Activated CD8-positive, alpha-beta memory T cell treated with anti-CD3 and anti-CD28 coated beads, Interleukin-2, amount 50 U/mL, for 1 hour (primary cell): ENCODE measurements around the gene SYF2.
"Not testable (repeated sequence)": the region's sequence is repeated elsewhere in the genome, so short reads cannot be mapped to it uniquely, and the experiment has no call there.

Source experiments
- DNase-seq: peaks from one replicate; pipeline ENCODE4 v3.0.0-alpha.2; 2020; ENCODE audit errors: extremely low read depth

The SYF2 gene

GRCh38 chr1:25232027-25232865, at the start of gene SYF2:
Gene SYF2, minus strand, starts transcription at chr1:25232502. Its CDS starts 35 bp downstream, at chr1:25232467.
- DNase-seq: peak; percentile 69

DNA sequence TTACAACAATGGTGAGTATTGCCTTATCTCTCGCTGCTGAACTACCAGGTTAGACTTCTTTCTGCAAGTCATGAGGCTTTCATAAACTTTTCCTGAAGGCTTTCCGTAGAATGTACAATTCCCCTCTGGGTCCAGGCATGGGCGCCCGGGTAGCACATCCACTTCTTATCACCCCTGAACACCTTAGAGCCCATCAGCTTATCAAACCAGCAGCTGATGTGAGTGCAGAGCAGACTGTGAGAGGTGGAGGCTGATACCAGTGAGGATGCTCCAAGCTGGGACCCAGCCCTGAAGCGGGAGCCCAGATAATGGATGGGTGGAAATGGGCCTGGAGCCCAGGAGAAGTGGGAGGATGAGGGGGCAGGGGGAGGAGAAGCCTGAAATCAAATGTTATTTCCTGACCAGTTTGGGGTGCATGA, 47.4 kb upstream of the SYF2 start:
- DNase-seq: not testable (repeated sequence)

- not testable (repeated sequence) for DNase-seq
Observed at GRCh38 chr1:25278790-25279189, 46.5 kb upstream of the SYF2 start.

- not testable (repeated sequence) for DNase-seq
Observed at GRCh38 chr1:25278358-25278757, 46.1 kb upstream of the SYF2 start.

DNA sequence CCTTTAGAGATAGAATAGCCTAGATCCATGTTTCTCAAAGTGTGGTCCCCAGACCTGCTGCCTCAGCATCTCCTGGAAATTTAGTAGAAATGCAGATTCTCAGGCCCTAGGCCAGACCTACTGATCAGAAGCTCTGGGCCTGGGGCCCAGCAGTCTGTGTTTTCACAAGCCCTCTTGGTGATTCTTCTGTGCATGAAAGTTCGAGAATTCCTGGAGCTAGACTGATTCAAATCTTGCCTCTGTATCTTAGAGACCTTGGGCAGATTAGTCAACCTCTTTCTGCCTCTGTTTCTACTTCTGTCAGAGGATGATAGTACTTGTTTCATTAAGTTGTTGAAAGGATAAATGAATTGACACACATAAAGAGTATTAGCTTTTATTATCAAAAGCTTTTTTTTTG, 45.0 kb upstream of the SYF2 start:
- not testable (repeated sequence) for DNase-seq

- not testable (repeated sequence) for DNase-seq
Observed at GRCh38 chr1:25275648-25276047, 43.3 kb upstream of the SYF2 start.

DNA sequence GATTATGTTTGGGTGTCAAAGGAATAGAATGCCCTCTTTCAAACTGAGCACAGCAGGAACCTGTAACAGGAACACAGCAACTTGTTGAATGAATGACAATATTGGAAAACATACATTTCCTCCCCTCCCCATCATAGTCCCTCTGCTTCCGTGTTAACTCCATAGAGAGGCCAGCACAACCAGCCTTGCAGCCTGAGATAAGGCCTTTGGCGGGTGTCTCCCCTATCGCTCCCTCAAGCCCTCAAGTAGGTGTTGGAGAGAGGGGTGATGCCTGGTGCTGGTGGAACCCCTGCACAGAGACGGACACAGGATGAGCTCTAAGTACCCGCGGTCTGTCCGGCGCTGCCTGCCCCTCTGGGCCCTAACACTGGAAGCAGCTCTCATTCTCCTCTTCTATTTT, 39.9 kb upstream of the SYF2 start, which contains the start of gene RHD:
RHD (plus strand) TSS at position 272 of the 400 bp plus-strand sequence; CDS start at position 311, 39 bp downstream.
- not testable (repeated sequence) for DNase-seq

GRCh38 chr1:25268143-25268760, 36.0 kb upstream of the SYF2 start:
- DNase-seq: not testable (repeated sequence)

DNA sequence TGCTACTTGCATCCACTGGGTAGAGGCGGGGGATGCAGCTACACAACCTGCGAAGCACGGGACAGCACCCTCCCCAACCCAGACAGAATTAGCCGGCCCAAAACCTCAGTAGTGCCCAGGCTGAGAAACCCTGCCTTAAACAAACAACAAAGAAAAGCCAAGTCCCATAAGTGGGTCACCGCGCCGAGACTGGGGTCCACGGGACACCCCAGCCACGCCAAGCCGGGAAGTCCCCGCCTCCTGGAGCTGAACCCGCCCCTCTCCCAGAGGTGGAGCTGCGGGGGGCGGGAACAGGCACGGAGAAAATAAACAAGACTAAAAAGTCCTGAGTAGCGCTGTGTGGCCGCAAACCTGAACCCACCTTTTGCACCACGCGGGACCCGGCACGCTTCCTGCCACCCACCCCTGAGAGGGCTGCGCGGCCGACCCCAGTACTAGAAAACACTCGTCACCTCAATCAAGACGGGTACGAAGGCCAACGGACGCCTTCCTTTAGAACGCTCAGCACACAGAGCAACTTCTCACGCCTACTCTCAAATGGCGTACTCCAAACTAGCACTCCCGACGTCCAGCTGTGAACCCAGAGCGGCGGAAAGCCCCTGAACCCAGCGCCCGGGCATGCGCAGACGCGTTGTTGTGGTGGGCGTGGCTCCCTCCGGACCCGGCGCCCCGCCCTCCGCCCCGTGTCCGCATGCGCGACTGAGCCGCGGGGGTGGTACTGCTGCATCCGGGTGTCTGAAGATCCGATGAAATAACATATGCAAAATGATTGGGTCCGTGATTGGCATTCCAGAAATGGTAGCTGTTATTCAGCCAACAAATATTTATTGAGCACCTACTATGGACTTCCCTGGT, 35.2 kb upstream of the SYF2 start:
- peak; percentile 64 for DNase-seq

GRCh38 chr1:25266554-25267287, 34.4 kb upstream of the SYF2 start:
- not testable (repeated sequence) for DNase-seq

- not testable (repeated sequence) for DNase-seq
Observed at GRCh38 chr1:25260336-25260735, 28.0 kb upstream of the SYF2 start.

DNA sequence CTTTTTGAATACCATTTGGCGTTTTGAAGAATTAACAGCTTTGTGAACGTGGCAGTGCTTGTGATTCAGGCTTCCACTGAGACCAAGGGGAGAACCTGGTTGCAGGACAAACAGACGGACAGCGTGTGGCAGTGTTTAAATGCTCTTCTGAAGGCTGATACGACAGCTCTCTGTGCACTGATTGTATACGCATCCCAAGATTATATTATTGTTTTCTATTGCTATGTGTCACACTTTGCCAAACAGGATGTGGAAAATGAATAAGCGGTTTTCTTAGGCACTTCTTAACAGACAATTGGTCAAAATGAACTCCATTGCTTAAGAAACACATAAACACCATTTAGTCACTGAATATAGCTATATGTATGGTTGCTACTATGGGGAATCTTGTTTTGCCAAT, 27.5 kb upstream of the SYF2 start:
- DNase-seq: not testable (repeated sequence)

DNA sequence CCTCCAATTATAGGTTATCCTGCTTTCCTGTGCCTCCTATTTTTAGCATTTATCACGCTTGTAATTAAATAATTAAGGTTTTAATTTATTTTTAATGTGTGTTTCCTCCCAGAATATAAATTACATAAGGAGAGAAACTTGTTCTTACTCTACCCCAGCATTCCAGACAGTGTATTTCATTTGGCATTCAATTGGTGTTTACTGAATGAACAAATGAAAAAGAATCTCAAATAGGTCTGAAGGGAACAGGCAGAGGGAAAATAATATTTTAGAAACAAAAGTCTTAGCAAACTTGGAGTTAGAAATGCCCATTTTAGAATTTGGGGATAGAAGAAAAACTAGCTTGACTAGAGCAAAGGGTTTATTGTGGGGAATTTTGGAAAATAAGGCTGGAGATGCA, 24.9 kb upstream of the SYF2 start:
- no peak for DNase-seq

- DNase-seq: no peak
Observed at GRCh38 chr1:25256578-25256965, 24.3 kb upstream of the SYF2 start.

DNA sequence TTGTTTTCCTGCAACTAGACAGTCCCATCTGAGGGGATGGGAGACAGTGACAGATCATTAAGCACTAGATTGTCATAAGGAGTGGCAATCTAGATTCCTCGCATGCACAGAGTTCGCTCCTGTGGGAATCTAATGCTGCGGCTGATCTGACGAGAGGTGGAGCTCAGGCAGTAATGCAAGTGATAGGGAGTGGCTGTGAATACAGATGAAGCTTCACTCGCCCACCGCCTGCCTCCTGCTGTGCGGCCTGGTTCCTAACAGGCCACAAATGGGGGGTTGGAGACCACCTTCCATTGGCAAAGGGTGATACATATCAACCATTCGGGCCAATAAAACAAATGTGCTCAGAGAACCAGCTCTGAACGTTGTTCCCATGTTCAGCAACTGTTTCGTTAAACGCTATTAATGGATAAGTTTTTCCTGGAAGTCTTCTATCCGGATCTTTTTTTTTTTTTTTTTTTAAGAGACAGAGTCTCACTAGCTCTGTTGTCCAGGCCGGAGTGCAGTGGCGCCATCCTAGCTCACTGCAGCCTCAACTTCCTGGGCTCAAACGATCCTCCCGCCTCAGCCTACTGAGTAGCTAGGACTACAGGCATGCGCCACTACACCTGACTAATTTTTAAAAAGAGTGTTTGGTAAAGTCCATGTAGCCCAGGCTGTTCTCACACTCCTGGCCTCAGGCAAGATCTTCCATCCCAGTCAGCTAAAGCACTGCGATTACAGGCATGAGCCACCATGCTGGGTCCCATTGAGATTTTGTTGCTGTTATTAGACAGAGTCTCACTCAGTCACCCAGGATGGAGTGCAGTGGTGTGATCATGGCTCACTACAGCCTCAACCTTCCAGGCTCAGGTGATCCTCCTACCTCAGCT, 23.6 kb upstream of the SYF2 start:
- no peak for DNase-seq

- no peak for DNase-seq
Observed at GRCh38 chr1:25253911-25254310, 21.6 kb upstream of the SYF2 start.

DNA sequence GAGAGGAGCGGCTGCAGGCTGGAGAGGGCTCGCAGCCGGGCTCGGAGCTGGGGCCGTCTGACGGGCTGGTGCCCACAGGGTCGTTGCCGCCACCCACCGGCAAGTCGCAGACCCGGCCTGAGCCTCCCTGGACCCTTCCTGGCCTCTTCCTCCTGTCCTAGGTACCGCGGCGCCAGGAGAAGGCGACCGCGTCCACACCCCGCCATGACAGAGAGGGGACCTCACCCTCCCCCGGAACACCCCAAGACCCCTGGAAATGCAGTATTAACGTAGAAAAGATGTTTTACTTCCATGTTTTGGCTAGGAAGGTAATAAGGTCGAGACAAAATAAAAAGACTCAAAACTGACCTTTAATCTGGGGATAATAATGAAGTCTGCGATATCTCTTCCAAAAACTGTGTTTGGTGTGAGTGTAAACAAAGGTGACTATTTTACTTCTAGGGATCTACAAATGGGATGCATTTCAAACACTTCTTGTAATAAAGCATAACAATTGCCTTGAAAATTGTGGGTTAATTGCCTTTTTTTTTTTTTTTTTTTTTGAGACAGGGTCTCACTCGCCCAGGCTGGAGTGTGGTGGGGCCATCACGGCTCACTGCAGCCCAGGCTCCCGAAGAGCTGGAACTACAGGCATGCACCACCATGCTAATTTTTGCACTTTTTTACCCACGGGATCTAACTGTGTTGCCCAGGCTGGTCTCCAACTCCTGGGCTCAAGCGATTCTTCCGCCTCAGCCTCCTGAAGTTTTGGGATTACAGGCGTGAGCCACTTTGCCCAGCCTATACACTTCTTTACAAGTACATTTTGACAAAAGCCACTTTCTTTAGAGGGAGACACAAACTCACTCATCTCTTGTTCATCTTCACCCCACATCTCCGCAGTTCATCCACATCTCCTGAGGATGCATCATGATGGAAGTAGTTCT, 15.8 kb upstream of the SYF2 start:
- no peak for DNase-seq

GRCh38 chr1:25247024-25247828, 14.9 kb upstream of the SYF2 start, which contains the start of gene RSRP1:
Gene RSRP1, minus strand, starts transcription at chr1:25247454. Its CDS starts 491 bp downstream, at chr1:25246963.
- DNase-seq: peak; percentile 100
